NCI-H774 (cell line): ENCODE data around the gene MTUS2.

ENCODE experiments used
- DNase-seq: peaks from one replicate; lab custom pipeline; 2025; lab: John Stamatoyannopoulos, UW

MTUS2 gene

DNA sequence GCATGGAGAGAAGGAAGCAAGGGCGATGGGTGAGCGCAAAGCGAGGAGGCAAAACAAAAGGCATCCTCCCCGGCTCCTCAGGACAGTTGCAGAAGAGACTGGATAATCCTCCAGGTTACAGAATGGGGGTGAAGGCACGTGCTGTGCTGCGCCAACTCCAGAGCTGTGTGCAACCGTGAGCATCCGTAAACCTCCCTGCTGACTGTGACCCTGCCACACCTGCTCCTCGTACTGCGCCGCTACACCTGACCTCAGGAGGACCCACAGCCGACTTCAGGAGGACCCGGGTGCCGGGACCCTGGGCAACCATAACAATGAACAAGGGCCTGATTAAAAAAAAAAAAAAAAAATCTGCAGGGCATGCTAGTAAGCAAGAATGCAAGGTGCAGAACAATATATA is 706.6 kb downstream of the MTUS2 start:
- DNase-seq = no peak

DNA sequence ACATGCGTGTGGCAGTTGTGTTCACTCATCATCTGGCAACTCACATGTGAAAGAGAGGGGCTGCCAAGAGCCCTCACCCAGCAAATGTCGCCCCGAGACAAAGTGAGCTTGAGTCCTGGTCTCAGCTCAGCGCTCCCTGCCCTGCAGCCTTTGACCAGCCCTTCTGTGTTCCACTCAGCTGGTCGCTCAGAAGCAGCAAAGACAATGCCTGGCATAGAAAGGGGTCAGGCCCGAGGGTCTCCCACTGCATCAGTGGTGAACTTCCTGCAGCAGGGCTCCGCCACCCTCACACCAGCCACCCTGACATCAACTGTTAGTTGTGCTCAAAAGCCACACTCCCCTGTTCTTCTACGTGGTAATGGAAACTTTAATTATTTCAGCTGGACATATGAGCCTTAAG is 707.4 kb downstream of the MTUS2 start:
- no peak for DNase-seq

GRCh38 chr13:29527916-29528315 is 707.8 kb downstream of the MTUS2 start:
- no peak for DNase-seq

- DNase-seq = no peak
Measured at GRCh38 chr13:29529754-29530153, 709.6 kb downstream of the MTUS2 start.

- DNase-seq = no peak
Measured at GRCh38 chr13:29530901-29531300, 710.8 kb downstream of the MTUS2 start.

GRCh38 chr13:29532116-29532515 is 712.0 kb downstream of the MTUS2 start:
- no peak for DNase-seq

- no peak for DNase-seq
Measured at GRCh38 chr13:29532821-29533220, 712.7 kb downstream of the MTUS2 start.

- no peak for DNase-seq
Measured at GRCh38 chr13:29534083-29534482, 713.9 kb downstream of the MTUS2 start.

DNA sequence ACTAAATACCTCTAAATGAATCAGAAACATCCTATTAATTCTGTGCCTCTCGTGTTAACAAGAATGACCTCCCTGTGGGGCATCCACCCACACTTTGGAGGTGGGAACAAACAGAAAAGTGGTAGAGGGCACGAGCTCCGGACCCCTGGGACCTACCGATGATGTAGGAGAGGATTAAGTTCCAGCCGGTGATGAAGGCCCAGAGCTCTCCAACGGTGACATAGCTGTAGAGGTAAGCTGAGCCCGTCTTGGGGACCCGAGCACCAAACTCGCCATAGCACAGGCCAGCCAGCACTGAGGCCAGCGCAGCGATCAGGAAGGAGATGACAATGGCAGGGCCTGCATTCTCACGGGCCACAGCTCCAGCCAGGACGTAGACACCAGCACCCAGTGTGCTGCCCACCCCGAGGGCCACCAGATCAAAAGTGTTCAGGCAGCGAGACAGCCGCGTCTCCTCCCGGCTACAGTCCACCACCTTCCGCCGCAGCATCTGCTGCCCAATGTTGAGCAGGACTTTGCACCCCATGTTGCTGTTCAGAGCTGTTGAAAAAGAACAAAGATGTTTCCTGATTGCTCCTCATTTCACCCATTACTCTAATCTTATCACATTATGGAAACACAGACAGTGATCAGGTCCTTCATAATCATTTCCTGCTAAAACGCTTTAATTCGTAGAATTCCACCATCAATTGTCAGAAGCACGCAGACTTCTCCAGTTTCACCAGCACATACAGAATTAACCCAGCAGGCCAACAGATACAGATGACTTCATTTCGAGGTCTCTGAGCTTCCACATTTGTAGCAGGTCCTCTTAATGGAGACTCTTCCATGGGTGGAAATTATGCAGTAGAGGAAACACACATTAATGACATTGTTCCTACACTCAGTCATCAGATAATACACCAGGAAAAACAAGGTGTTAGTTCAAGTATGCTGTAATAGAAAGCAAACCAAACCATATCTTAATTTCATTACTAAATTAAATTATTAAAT is 715.8 kb downstream of the MTUS2 start:
- DNase-seq = no peak

DNA sequence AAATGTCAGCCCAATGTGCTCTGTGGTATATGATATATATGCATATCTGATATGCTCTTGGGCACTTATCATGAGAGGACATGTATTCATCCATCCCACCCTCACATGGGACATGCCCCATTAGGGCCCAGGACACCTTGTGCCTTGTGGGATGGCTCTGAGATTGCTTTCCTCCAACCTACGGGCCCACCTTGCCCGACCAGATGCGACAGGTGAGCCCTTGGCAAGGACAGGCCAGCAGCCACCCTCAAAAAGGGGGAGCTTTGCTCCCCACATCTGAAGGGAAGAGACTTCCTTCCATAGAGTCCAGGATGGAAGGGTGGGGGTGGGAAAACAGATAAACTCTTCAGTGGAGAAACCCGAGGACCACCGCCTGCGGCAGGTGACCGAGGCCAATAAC is 716.7 kb downstream of the MTUS2 start:
- DNase-seq = no peak

DNA sequence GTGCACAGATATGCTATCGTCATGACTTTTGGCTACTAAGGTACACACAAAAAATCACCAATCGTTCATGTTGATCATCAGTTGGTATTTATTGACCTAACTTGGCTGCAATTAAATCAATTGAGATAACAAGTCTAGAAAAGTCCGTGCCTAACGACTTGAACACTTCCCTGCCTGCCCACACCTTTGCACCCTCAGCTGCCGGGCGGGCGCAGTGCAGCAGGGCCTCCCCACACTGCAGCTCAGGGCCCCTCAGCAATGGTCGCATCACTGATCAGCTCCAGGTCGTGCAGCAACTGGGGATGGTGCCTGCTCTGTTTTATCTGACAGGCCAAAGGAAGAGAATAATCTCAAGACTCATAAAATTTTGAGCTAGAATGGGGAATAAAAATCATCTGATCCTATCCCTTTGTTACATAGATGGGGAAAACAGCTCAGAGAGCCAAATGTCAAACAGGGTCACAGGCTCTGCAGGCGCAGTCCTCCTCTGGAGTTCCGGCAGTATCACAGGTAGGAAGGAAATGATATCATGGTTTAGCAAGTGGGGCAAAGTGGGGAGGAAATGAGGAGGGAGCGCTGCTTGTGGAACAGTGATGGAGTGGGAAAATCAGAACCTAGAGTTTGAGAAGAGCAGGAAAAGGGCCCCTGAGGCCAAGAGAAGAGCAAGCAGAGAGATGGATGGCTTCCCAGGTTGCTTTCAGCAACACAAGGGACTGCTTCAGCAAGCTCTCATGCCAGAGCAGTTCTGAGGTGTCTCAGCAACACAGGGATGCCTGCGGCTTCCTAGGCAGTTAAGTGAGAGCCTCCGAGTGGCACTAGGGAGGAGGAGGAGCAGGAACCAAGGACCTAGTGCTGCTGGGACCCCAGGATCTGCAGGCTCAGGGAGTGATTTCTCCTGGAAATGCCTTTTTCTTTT is 717.9 kb downstream of the MTUS2 start:
- DNase-seq = no peak

- DNase-seq = no peak
Measured at GRCh38 chr13:29538652-29539040, 718.5 kb downstream of the MTUS2 start.

DNA sequence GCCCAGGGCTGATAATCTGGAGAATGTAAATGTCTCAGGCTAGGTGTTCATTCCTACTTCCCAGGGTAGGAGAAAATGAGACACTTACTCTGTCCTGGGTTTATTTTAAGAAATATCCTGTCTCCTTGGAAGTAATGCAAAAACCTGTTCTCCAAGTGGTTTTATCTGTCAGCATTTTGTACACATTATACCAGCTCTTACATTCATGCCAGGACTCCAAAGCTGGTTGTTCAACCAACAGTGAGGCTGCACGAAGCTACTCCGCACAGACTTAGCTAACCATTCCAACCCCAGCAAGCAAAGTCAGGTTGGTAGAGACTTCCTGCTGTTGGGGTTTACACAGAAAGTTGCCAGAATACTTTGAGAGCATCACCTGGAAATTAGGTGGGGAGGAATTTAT is 719.7 kb downstream of the MTUS2 start:
- no peak for DNase-seq

DNA sequence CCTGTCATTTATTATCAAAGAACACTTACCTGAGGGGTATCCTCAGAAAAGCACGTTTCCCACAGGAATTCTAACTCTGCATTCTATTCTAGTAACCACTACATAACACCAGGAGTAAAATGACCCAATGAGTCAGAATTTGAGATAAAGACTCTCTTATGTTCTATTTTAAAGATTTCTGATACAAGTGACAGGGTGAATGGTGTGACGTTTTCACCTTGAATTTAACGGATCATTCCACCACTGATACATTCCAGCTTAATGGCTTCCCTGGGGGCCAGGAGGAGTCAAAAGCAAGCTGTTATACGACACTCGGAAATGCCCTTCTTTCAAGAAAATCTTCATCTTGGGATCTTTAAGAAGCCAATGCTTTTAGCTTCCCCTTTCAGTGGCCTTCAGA is 720.2 kb downstream of the MTUS2 start:
- DNase-seq = no peak

DNA sequence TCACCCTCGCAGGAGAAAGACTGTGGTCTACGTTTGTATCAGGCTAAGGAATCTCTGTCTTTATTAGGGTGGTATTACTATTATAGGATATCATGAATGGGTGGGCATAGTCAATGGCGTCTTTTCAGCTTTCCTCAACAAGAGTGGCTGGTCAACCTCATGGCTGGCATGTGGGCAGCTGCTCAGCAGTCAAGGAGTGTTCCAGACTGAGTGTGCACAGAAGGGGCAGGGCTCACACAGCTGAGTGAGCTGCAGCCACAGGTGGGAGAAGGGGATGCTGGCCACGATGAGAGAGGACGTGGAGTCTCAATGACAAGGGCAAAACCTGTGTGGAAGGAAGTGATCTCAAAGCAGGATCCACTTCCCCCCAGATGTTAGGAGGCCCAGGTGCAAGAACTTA is 720.7 kb downstream of the MTUS2 start:
- no peak for DNase-seq

GRCh38 chr13:29541400-29541799 is 721.3 kb downstream of the MTUS2 start:
- no peak for DNase-seq

DNA sequence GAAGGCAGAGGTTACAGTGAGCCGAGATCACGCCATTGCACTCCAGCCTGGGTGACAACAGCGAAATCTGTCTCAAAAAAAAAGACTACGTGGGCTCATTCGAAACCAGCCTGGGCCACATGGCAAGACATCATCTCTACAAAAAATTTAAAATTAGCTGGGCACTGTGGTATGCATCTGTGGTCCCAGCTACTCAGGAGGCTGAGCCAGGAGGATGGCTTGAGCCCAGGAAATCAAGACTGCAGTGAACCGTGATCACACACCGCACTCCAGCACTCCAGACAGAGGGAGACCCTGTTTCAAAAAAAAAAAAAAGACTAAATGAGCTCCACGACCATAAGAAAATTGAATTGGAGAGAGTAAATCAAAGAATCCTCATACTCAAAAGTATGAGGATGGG is 722.2 kb downstream of the MTUS2 start:
- no peak for DNase-seq

DNA sequence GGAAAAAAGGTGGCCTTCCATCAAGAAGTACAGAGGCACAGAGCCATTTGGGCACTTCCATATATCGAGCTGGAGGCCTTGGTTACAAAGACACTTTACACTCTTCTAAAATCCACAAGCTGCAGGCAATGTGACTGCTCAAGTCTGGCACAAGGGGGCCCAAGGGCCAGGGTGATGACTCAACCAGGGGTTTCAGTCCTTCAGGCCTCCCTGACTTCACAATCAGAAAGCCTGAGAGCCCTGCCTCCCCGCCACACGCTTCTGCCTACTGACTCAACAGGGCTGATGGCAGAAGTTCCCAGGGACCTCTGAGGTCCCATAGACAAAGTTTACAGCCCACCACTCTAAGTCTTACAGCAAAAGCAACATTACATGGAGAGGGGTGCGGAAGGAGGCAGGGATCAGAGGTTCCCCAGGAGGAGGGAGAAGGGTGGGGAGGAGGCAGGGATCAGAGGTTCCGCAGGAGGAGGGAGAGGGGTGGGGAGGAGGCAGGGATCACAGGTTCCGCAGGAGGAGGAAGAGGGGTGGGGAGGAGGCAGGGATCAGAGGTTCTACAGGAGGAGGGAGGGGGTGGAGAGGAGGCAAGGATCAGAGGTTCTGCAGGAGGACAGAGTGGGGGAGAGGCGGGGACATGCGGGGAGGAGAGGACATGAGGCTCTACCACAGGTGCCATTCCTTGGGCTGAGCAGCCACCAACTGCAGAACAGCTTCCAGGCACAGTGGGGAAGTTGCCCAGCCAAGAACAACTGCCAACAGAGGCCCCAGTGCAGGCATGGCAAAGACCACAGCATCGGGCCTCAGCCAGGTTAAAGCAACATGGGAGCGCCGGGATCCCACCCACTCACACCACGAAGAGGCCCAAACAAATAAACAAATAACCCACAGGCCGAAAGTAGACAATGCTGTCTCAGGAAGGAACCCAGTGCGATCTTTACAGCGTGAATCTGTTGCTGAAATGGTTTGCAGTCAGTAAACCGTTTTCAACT is 723.4 kb downstream of the MTUS2 start:
- DNase-seq = no peak

- no peak for DNase-seq
Measured at GRCh38 chr13:29545988-29546387, 725.8 kb downstream of the MTUS2 start.

- no peak for DNase-seq
Measured at GRCh38 chr13:29546662-29547061, 726.5 kb downstream of the MTUS2 start.

DNA sequence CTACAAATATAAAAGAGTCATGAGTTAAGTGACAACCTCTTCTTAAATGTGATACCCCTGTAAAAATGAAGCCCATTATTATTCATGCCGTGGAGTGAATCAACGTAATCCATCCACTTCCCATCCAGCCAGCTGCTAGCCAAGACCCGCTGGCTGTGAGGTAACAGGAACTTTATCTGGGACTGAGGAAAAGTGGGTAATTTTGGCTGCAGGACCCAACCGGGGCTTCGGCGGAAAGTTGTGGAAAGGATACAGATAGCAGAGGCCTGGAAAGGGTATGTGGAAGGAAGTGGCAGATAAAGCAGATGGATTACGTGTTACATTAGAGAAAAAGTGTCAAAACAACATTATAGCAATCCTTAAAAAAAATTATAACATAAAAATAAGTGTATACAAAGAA is 727.0 kb downstream of the MTUS2 start:
- no peak for DNase-seq

GRCh38 chr13:29548722-29549121 is 728.6 kb downstream of the MTUS2 start:
- DNase-seq = no peak
